HepG2 (cell line): ENCODE results near the gene ACSM2B. TPM values are rescaled to one million over a fixed set of nuclear protein-coding genes. Genes with fewer than 3 reads are reported as not detected.

Experiments used
- ERF ChIP-seq: IDR thresholded peaks from 2 replicates; pipeline ENCODE4 v1.6.1; 2018; ENCODE audit warnings: missing biosample characterization, missing genetic modification reagents
- FOXM1 ChIP-seq: sonication (generic); formaldehyde crosslinking; IDR thresholded peaks from 2 replicates; pipeline ENCODE4 v1.5.0; 2020; ENCODE audit warnings: missing genetic modification reagents
- FOXP1 ChIP-seq, 2 experiments: fragments of 450-650 bp in 1 of 2; IDR thresholded peaks; 2 replicates each; pipeline ENCODE4 v1.6.1; 2017 to 2018; ENCODE audit warnings: antibody characterized with exemption in 1 of 2
- MED1 ChIP-seq: sonication (generic); formaldehyde crosslinking; IDR thresholded peaks from 2 replicates; pipeline ENCODE4 v1.4.0; 2020; ENCODE audit warnings: missing genetic modification reagents
- MIER2 ChIP-seq: IDR thresholded peaks from 2 replicates; pipeline ENCODE4 v1.6.1; 2016; ENCODE audit warnings: missing biosample characterization, missing genetic modification reagents
- NFKBIZ ChIP-seq: IDR thresholded peaks from 2 replicates; pipeline ENCODE4 v1.6.1; 2018; ENCODE audit warnings: missing genetic modification reagents, missing compliant biosample characterization
- NR2F1 ChIP-seq, 2 experiments: fragments of 450-650 bp in 1 of 2; formaldehyde crosslinking in 1 of 2; IDR thresholded peaks; 2 replicates each; pipeline versions ENCODE4 v1.5.0 to v1.6.1; 2016 to 2020; ENCODE audit warnings: mild to moderate bottlenecking in 1 of 2, missing compliant biosample characterization in 1 of 2, missing genetic modification reagents in 1 of 2, moderate library complexity in 1 of 2
- TSC22D2 ChIP-seq: sonication (generic); formaldehyde crosslinking; IDR thresholded peaks from 2 replicates; pipeline ENCODE4 v1.5.1; 2020; ENCODE audit warnings: missing genetic modification reagents, mild to moderate bottlenecking, borderline replicate concordance
- XRCC5 ChIP-seq: fragments of 200-400 bp; formaldehyde crosslinking; optimal IDR thresholded peaks from 2 replicates; pipeline ENCODE3; 2017; ENCODE audit warnings: mild to moderate bottlenecking, low read length
- ZFX ChIP-seq: sonication (generic); formaldehyde crosslinking; IDR thresholded peaks from 2 replicates; pipeline ENCODE4 v1.4.0; 2020; ENCODE audit warnings: mild to moderate bottlenecking, low read depth, missing genetic modification reagents, moderate library complexity
- ZNF430 ChIP-seq: sonication (generic); formaldehyde crosslinking; IDR thresholded peaks from 2 replicates; pipeline ENCODE4 v1.9.0; 2021; ENCODE audit warnings: mild to moderate bottlenecking, missing genetic modification reagents
- ZNF549 ChIP-seq: sonication (generic); formaldehyde crosslinking; IDR thresholded peaks from 2 replicates; pipeline ENCODE4 v1.5.0; 2020; ENCODE audit warnings: missing genetic modification reagents
- ZNF550 ChIP-seq: sonication (generic); formaldehyde crosslinking; IDR thresholded peaks from 2 replicates; pipeline ENCODE4 v1.4.0; 2020; ENCODE audit warnings: mild to moderate bottlenecking, missing genetic modification reagents, borderline replicate concordance
- ZNF556 ChIP-seq: sonication (generic); formaldehyde crosslinking; IDR thresholded peaks from 2 replicates; pipeline ENCODE4 v1.4.0; 2020; ENCODE audit warnings: mild to moderate bottlenecking, missing genetic modification reagents, borderline replicate concordance
- ZNF678 ChIP-seq: sonication (generic); formaldehyde crosslinking; IDR thresholded peaks from 2 replicates; pipeline ENCODE4 v1.4.0; 2020; ENCODE audit warnings: mild to moderate bottlenecking, missing genetic modification reagents
- ZNF766 ChIP-seq: sonication (generic); formaldehyde crosslinking; IDR thresholded peaks from 2 replicates; pipeline ENCODE4 v1.5.0; 2020; ENCODE audit warnings: missing genetic modification reagents, borderline replicate concordance
- ZNF773 ChIP-seq: sonication (generic); formaldehyde crosslinking; IDR thresholded peaks from 2 replicates; pipeline ENCODE4 v1.4.0; 2020; ENCODE audit warnings: missing genetic modification reagents, borderline replicate concordance
- polyA plus RNA-seq, 8 experiments: library from polyadenylated mRNA; depleted of rRNA in 3 of 8; stranded (reverse) in 7 of 8; unstranded in 1 of 8; fragments of >200 nt; fragmentation: Illumina TruSeq in 4 of 8; extraction: Trizol in 4 of 8; gene quantifications; 2 replicates each; pipeline versions ENCODE4 v1.2.1 to v1.2.3, GENCODE V29; 2011 to 2016; ENCODE audit warnings: low read depth in 4 of 8, missing spikeins in 1 of 8, mixed read lengths in 1 of 8; ENCODE audit not compliant: insufficient read depth in 1 of 8
- total RNA-seq, 5 experiments: library from RNA; depleted of rRNA; stranded (reverse); fragments of >200 nt; fragmentation: Illumina TruSeq; extraction: Trizol; gene quantifications; 2 replicates each; pipeline ENCODE4 v1.2.3, GENCODE V29; 2016; ENCODE audit warnings: low read depth in 1 of 5
- TF ChIP-seq, protein P1 (sequence below): sonication (generic); formaldehyde crosslinking; IDR thresholded peaks from 2 replicates; pipeline ENCODE4 v1.4.0; 2020; ENCODE audit warnings: mild to moderate bottlenecking, missing genetic modification reagents
- TF ChIP-seq, protein P2 (sequence below): sonication (generic); formaldehyde crosslinking; IDR thresholded peaks from 2 replicates; pipeline ENCODE4 v1.5.1; 2020; ENCODE audit warnings: missing genetic modification reagents, mild to moderate bottlenecking, borderline replicate concordance

The ACSM2B gene
- total and polyA plus RNA-seq, 2 of the 13 experiments (the other 11 are each of a cell fraction or from before 2014, with no cell fraction given) = 22.9 to 34.0 TPM

DNA sequence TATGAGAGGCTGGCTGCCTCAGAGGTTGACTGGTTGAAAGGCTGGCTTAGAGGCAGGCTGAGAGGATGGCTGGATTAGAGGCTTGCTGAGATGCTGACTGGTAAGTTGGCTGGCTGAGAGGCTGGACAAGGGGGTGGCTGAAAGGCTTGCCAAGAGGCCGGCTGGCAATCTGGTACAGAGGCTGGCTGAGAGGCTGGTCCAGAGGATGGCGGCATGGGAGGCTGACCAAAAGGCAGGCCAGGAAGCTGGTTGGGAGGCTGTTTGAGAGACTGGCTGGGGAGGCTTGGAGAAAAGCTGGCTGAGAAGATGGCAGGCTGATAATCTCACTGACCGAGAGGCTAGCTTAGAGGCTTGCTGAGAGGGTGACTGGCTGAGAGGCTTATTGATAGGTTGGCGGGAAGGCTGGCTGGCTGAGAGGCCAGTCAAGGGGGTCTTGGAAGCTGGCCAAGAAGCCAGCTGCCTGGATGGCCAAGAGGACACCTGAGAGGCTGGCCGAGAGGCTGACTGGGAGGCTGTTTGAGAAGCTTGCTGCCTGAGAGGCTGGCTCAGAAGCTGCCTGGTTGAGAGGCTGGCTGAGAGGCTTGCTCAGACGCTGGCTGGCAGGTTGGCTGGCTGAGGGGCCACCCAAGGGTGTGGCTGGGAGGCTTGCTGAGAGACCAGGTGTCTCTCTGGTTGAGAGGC lies 34.2 kb upstream of the ACSM2B start (continued):
- peak; percentile 13; the same call in 1 of the 2 replicates for TF ChIP-seq TSC22D2 (CRISPR knock-in tag)
- TF ChIP-seq ZNF549 (CRISPR knock-in tag) = 0 out of 2 replicates have a peak, but pooled peaks have one; percentile 44
- TF ChIP-seq NFKBIZ (CRISPR knock-in tag) = 0 out of 2 replicates have a peak, but pooled peaks have one; percentile 6
- peak; percentile 15 for TF ChIP-seq XRCC5
- TF ChIP-seq ZFX (CRISPR knock-in tag) = peak; percentile 31; the same call in 1 of the 2 replicates
- no peak for TF ChIP-seq MIER2 (CRISPR knock-in tag)
- TF ChIP-seq FOXM1 (CRISPR knock-in tag) = no peak
- TF ChIP-seq ZNF556 (CRISPR knock-in tag) = 0 out of 2 replicates have a peak, but pooled peaks have one; percentile 17
- peak; percentile 30; the same call in 1 of the 2 replicates for TF ChIP-seq ZNF430 (CRISPR knock-in tag)
- peak; percentile 54; the same call in 1 of the 2 replicates for TF ChIP-seq ZNF766 (CRISPR knock-in tag)
- TF ChIP-seq ZNF773 (CRISPR knock-in tag) = 0 out of 2 replicates have a peak, but pooled peaks have one; percentile 43
- 0 out of 4 replicates have a peak, but pooled peaks of 1 of the 2 experiments have one; percentile 2 for TF ChIP-seq NR2F1 (CRISPR knock-in tag; IDR thresholded peaks at IDR 0.05)
- TF ChIP-seq ERF (CRISPR knock-in tag) = 0 out of 2 replicates have a peak, but pooled peaks have one; percentile 14
- TF ChIP-seq FOXP1 (IDR thresholded peaks at IDR 0.05) = no peak
- TF ChIP-seq FOXP1 (CRISPR knock-in tag; IDR thresholded peaks at IDR 0.05) = no peak
- TF ChIP-seq, protein P1, sequence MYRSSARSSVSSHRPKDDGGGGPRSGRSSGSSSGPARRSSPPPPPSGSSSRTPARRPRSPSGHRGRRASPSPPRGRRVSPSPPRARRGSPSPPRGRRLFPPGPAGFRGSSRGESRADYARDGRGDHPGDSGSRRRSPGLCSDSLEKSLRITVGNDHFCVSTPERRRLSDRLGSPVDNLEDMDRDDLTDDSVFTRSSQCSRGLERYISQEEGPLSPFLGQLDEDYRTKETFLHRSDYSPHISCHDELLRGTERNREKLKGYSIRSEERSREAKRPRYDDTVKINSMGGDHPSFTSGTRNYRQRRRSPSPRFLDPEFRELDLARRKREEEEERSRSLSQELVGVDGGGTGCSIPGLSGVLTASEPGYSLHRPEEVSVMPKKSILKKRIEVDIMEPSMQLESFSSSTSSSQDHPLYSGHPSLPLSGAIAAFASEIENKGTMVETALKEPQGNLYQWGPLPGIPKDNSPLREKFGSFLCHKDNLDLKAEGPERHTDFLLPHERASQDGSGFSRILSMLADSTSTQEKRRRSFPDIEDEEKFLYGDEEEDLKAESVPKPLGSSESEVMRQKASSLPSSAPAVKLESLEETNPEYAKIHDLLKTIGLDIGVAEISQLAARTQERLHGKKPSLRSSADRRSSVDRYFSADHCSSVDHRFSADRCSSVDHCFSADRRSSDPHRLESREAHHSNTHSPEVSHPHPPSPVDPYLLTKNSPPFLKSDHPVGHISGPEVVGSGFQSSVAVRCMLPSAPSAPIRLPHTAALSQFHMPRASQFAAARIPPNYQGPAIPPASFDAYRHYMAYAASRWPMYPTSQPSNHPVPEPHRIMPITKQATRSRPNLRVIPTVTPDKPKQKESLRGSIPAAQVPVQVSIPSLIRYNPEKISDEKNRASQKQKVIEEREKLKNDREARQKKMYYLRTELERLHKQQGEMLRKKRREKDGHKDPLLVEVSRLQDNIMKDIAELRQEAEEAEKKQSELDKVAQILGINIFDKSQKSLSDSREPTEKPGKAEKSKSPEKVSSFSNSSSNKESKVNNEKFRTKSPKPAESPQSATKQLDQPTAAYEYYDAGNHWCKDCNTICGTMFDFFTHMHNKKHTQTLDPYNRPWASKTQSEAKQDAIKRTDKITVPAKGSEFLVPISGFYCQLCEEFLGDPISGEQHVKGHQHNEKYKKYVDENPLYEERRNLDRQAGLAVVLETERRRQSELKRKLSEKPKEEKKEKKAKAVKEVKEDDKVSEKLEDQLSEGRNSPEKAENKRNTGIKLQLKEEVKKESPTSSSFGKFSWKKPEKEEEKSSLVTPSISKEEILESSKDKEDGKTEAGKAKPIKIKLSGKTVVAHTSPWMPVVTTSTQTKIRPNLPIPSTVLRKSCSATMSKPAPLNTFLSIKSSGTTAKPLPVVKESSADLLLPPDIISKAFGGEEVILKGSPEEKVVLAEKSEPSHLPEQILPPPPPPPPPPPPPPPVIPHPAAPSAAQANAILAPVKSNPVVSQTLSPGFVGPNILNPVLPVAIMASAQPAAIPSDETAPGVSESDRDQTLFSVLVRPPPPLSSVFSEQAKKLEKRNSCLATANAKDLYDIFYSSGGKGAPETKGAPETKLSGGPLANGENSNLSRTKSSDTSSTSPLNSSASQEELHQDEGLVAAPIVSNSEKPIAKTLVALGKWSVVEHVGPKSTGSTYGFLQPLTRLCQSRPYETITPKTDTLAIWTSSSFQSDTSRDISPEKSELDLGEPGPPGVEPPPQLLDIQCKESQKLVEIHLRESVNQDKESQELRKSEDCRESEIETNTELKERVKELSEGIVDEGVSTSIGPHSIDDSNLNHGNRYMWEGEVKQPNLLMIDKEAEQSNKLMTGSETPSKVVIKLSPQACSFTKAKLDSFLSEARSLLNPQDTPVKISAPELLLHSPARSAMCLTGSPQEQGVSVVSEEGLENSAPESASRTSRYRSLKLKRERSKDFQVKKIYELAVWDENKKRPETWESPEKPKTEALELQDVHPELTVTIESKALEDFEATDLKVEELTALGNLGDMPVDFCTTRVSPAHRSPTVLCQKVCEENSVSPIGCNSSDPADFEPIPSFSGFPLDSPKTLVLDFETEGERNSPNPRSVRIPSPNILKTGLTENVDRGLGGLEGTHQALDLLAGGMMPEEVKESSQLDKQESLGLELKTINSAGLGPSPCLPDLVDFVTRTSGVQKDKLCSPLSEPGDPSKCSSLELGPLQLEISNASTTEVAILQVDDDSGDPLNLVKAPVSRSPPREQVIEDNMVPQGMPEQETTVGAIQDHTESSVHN = no peak
- TF ChIP-seq, protein P2, sequence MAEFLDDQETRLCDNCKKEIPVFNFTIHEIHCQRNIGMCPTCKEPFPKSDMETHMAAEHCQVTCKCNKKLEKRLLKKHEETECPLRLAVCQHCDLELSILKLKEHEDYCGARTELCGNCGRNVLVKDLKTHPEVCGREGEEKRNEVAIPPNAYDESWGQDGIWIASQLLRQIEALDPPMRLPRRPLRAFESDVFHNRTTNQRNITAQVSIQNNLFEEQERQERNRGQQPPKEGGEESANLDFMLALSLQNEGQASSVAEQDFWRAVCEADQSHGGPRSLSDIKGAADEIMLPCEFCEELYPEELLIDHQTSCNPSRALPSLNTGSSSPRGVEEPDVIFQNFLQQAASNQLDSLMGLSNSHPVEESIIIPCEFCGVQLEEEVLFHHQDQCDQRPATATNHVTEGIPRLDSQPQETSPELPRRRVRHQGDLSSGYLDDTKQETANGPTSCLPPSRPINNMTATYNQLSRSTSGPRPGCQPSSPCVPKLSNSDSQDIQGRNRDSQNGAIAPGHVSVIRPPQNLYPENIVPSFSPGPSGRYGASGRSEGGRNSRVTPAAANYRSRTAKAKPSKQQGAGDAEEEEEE (CRISPR knock-in tag) = peak; percentile 89; the same call in 1 of the 2 replicates
- peak; percentile 51; the same call in 1 of the 2 replicates for TF ChIP-seq ZNF678 (CRISPR knock-in tag)
- peak; percentile 50 for TF ChIP-seq MED1 (CRISPR knock-in tag)
- TF ChIP-seq ZNF550 (CRISPR knock-in tag) = peak; percentile 28; the same call in 1 of the 2 replicates
